GM12891 (cell line): Measurements from ENCODE around the gene CRIM1.

Experiments used
- PAX5 ChIP-seq: IDR thresholded peaks from 2 replicates; pipeline ENCODE4 v1.6.1; 2011; ENCODE audit warnings: low read length, moderate library complexity, mild to moderate bottlenecking; ENCODE audit not compliant: insufficient read depth, severe bottlenecking
- POLR2A ChIP-seq: IDR thresholded peaks from 2 replicates; pipeline ENCODE4 v1.6.1; 2011; ENCODE audit warnings: low read depth, low read length, control low read depth
- POLR2AphosphoS5 ChIP-seq: IDR thresholded peaks from 2 replicates; pipeline ENCODE4 v1.6.1; 2011; ENCODE audit warnings: low read depth, low read length, control low read depth
- POU2F2 ChIP-seq: IDR thresholded peaks from 2 replicates; pipeline ENCODE4 v1.6.1; 2011; ENCODE audit warnings: low read depth, mild to moderate bottlenecking, control low read depth, low read length, moderate library complexity
- SPI1 ChIP-seq: IDR thresholded peaks from 2 replicates; pipeline ENCODE4 v1.6.1; 2011; ENCODE audit warnings: low read depth, low read length, control low read depth
- TAF1 ChIP-seq: IDR thresholded peaks from 2 replicates; pipeline ENCODE4 v1.6.1; 2011; ENCODE audit warnings: low read depth, low read length, control low read depth

DNA sequence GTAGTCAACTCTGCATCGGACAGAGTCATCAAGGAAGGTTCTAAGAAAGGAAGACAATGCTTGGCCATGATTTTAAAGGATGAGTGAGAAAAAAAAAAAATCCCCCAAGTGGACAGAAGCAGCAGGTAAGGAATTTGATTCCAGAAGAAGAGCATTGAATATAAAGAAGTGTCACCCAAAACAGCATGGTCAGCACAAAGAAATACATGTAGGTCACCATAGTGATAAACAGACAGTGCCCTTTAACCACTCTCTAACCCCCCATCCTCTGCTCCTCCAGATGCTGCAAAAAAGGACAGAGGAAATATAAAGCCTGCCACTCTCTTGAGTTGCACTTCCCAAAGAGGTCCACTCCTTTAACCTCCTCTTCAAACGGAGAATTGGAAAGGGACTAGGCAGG, 219.0 kb downstream of the CRIM1 start:
- no peak for TF ChIP-seq TAF1
- TF ChIP-seq POLR2A, result no peak
- TF ChIP-seq POLR2AphosphoS5, result no peak
- no peak for TF ChIP-seq SPI1
- no peak for TF ChIP-seq POU2F2
- TF ChIP-seq PAX5, result no peak
